DMS 273 (cell line): ENCODE measurements around the gene LAMA1.

ENCODE experiments used
- DNase-seq: peaks from one replicate; lab custom pipeline; 2025; ENCODE audit not compliant: unreplicated experiment; lab: John Stamatoyannopoulos, UW

The LAMA1 gene

DNA sequence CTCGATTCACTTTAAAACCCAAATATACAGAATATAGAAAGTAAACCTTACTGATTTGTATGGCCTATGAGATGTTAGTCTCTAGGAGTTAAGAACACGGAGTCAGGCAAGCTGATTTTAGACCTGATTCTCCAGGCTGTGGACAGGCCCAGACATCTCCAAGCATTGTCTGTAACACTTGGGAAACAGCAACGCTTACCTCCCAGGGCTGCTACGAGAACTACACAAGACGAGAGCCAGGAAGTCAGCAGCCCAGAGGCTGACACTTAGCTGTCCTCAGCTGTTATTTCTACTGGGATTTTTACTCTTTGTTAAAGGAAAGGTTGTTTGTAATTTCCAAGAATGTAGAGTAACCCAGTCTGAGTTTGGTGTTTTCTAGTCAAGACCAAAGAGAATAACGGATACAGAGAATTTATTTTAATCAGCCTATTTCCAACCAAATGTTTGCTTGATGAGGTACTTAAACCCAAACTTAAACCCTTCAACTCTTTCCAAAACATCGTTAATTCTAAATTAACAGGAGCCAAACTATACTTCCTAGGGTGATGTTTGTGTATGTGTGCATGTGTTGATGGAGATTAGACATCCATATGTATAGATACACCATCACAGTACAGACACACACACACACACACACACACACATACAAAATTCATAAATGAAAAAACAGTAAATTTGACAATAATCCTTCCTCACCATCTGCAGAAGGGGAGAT lies 123.4 kb downstream of the LAMA1 start:
- no peak for DNase-seq

DNA sequence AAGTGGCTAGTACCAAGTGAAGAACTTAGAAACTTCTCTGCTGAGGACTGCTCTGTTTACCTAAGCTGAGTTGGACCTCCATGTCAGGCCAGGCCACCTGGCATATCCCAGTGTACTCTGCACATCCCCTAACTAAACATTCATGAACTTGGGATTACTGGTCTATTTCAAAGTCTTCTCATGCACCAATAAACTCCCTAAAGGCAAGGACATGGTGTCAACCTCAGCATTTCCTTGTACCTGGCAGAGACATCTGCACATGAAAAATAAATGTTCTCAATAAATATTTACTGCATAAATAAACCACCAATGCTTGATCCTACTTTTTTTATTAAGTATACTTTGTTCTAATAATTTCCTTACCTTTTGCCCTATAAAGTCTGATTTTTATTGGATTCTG lies 124.8 kb downstream of the LAMA1 start:
- no peak for DNase-seq

DNA sequence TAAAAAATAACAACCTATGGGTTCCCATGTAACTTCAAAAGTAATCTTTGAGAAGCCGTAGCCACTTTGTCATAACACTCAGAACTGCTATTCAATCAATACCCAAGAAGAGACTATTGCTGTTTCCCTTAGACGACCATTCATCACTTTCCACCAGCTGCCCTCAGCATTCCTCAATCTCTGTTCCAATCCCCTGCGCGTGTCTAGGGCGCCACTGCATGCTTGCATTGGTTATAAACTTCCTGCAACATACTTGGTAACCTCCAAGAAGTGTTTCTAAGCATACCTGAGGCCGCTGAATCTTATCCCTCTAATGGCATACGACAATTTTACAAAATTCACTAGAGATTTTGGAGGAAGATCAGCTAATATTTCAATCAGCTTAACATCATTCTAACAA lies 134.2 kb downstream of the LAMA1 start:
- no peak for DNase-seq

DNA sequence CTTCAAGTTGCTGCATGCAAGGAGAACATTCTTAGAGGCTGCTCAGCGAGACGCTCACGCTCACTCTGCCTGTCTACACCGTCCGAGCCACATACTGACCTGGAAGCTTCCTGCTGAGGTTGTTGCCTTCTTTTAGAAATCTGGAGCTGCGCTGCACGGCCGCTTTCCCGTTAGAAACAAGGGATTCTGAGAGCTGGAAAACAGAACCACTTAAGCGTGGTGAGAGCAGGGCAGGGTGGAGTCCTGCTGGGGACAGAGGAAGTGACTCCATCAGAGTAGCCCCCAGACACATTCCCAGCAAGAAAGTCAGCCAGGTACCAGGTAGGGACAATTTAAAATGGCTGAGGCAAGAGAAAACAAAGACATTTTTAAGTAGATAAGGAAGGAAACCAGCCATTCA lies 135.2 kb downstream of the LAMA1 start:
- DNase-seq, result no peak

DNA sequence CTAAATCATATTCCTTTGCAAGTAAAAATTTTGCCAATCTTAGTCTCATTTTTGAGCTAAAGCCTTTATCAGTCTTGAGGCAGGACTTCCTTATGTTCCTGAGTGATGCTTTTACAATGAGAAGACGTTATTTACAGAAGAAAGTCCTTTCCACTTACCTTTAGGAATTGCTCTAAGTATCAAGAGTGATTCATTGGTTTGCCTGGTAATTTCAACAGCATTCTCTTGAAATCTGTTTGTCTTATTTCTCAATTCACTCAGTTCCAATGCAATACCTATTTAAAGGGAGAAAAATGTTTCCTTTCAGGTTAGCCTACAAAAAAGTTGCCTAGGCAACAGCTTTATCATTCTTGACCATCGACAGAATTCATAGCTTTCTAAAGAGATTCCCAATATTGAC lies 137.2 kb downstream of the LAMA1 start:
- DNase-seq, result no peak

DNA sequence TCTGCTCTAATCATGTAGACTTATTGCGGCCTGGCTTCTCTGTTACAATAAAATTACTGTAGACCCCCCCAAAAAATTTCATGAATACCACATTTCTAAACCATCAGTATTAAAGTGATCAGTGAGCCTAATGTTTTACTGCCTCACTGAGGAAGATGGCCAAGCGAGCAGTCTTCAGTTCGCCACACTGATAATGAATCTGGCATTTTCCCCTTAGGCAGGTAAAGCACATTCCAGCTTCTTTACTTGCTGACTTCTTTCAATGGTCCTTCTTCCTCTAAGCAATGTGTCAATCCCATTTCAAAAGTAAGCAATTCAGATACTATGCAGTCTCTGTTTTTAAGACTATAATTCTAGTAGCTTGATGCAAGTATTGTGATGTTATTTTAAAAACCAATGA lies 137.6 kb downstream of the LAMA1 start:
- no peak for DNase-seq

DNA sequence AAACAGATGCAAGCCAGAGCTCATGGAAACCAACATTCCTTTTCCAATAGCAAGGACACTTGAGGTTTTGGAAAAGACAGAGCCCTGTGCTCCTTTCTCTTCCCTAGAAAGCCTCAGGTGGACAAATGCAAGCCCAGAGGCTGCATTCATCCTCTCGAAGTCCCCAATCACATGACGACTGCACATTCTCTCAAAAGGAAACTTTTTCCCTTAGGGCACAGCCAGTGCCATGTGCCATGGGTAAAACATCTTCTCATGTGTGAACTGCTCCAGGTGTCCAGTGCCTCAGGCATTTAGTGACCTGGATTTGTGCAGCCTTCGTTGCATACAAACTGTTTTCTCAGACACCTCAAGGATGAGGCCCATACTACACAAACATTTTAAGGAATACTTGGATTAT lies 140.7 kb downstream of the LAMA1 start:
- DNase-seq, result no peak

DNA sequence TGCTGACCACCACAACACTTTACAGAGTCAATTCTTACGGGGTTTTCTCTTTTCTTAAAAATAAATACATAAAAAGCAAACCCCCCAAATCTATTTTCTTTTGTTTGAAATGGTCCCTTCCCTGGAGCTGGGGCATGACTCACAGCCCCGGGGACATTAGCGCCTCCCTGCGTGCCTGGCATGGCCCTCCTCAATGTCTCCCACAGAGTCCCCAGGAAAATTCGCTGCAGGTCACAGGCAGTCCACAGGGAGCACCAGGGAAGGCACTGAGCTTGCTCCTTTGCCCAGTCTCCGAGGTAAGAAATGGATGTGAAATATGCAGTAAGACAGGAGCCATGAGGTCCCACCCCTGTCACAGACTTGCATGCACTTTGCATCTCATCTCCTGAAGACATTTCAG lies 142.5 kb downstream of the LAMA1 start:
- DNase-seq, result no peak

DNA sequence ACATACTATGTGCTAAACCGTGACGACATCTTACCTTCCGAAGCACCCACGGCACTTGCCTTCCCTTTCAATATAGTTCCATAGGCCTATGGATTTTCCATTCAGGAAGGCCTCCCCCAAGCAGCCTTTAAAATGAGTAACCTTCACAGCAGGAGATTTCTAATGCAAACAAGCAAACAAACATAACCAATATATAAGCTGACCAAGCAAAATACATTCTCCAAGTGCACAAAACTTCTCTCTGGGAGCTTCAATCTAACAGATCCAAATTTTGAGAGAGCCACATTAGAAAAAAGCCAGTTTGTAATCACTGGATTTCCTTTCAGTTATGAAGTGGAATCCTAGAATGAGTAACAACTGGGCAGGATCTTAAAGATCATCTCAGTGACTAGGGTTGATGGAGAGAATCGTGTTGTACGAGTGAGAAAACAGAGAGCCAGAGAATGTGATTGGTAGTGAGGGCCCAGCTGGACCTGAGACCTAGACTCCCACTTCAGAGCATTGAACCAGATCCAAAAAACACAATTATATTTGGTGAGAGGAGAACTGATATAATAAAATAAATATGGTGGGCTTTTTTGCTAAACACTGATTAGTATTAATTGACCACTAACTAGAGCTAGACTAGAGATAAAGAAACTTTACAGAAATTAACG lies 145.6 kb downstream of the LAMA1 start:
- no peak for DNase-seq

DNA sequence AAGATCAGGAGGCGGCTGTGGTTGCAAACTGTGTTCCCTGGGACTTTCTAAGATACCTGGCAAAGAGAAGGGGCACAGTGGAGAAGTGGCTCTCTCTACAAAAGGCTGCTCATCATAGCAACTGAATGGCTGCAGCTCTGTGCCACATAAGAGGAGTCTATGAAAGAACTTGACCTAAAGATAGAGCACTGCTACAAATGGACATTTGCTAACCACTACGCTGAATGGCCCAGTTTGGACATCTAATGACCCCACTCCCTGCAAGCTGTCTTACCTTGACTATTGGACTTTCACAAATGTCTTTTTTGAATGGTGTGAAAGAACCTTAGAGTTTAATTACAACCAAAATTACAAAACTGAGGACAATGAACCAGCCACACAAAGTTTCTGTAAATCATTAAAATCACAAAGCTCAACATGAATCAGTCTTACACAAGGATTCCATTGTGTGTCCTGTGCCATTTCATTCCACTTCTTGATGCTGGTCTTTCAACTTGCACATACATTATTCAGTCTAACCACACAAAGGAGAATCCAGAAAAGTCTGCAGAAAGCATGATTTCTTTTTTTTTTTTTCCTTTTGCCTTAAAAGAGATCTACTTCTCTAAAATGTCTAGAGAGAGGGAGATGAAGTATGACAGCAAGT lies 154.0 kb downstream of the LAMA1 start:
- DNase-seq, result no peak

DNA sequence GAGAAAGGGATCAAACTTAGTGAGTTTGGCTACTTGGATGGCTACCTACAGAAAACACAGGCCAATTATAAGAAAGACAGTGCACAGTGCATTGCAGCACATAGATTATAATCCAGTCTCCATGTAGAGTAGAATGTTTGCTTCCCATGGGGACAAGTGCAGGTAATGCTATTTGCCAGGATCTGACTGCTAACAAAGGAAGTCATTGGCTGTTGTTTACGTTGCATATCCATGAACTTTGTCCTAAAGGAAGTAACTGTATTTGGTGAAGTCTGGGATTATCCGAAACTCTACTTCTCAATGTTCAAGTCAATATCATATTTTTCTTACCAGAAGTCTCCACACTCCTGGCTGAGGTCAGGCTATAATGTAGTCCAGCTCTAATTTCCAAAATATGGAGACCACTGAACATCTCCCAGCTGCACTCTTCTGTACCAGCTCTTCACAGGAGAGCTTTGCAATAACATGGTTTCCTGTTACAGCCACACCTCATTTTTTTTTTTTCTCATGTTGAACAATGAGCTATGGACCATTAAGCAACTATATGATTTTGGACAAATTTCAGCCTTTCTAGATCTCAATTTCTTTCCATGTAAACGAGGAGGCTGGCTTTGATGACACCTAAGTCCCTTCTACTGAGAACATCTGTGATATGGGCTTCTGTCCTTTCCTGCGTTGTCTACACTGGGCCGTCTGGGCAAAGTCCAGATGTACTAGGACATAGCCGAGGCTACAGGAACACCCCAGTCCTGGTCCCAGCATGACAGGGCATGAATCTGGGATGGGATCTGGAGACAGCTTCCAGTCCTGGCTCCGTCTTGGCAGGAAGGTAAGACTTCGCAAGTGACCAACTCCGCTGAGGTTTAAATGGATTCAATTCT lies 154.8 kb downstream of the LAMA1 start:
- DNase-seq, result no peak

DNA sequence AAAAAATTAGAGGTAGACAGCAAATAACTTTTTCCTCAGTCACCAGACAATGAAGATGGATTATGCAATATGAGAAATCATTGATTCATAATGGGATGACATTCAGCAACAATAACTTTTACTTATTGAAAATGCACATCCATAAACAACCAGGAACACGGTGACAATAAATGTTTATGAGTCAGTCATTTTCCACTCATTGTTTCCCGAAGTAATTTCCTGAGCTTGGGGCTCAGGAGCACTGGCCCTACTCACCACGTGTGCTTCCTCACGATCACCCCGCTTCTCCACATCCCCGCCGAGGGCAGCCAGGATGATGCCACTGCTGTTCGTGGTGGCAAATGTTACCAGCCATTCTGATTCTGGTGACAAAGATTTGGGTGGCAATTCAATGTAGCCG lies 156.3 kb downstream of the LAMA1 start:
- DNase-seq, result no peak

DNA sequence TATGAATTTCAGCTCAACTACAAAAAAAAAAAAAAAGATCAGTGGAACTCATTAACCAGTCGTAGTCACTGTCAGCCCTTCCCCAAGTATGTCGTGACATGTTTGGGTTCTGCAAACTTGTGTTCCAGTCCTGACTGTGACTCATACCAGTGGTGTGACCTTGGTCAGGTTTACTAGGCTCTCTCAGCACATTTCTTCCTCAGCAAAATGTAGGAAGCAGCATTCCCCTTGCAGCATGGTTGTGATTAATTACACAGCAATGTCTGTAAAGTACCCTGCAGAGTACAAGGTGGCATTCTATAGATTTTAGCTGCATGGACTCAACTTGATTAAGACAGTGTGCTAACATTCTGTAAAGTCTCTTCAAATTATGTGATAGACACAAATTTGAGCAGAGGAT lies 156.9 kb downstream of the LAMA1 start:
- DNase-seq, result no peak

DNA sequence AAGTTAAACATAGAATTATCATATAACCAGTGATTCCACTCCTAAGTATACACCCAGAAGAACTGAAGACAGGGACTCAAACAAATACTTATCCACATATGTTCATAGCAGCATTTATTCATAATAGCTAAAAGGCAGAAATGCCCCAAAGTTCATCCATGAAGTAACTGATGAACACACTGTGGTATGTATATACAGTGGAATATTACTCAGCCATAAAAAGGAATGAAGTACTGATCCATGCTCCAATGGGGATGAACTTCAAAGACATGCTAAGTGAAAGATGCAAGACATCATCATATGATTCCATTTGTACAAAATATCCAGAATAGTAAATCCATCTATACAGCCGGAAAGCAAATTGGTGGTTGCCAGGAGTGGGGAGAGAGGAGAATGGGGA lies 157.5 kb downstream of the LAMA1 start:
- DNase-seq, result no peak

DNA sequence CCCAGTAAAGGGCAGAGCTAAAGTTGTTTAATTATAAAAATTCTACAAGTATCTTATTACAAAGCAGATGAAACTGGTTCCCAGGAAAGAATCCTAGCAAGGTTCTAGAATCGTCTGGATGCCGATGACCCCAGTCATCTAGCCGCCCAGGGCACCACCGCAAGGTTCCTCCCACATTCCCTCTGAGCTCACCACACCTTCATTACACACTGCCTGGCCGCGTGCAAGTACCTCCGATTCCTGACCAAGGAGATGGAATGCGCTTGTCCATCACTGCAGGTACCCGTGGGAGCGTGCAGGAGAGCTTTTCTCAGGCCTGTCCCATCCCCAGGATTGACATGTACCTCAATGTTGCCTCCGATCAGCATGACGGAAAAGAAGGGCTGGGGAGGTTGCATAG lies 158.5 kb downstream of the LAMA1 start:
- DNase-seq, result no peak

DNA sequence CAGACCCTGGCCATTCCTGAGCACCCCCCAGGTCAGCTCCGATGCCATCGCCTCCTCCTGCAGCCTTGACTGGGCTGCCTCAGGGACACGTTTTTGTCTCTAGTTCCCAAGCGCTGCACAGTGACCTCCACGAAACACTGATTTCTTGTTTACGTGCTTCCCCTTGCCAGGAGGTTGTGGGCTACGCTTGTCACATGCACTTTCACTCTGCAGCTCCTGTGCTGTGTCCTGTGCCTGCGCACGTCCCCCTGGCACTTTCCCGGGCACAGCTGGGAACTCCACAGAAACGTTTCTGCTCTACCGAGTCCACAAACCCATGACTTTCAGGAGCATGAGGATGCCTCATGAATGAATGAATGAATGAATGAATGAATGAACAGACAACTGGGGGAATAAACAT lies 160.6 kb downstream of the LAMA1 start:
- no peak for DNase-seq

DNA sequence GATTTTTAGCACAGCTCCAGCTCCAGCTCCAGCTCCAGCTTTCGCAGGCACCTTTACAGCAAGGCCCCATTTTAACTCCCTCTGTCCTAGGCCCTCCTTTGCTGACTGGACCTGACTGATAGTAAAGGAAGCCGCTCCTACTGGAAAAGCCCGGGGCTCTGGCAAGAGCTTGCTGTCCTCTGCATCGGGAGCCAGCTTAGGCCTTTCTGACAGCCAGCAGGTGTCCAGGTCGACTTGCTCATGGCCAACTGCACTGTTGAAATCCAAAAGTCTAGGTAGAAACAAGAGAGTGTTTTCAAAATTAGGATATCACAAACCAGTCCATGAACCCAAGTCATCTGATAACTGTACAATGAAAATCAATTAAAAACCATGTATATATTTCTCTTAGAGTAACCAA lies 161.1 kb downstream of the LAMA1 start:
- DNase-seq, result no peak

DNA sequence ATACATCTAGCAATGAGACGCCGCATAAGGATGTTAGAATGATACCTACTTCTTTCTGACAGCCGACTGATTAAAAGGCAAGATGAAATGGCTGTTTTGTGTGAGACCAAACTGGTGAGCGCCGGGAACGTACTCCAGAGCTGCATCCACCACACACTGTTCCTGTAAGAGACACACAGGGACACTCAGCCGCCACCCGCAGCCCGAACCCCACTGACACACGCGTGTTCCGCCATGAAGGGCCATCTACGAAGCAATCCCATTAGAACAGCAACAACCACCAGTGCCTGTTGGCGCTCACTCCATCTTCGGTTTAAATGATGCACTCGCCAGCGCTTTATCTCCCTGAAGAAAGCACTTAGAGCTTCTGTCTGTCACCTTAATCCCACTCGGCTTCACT lies 162.3 kb downstream of the LAMA1 start:
- DNase-seq, result no peak

DNA sequence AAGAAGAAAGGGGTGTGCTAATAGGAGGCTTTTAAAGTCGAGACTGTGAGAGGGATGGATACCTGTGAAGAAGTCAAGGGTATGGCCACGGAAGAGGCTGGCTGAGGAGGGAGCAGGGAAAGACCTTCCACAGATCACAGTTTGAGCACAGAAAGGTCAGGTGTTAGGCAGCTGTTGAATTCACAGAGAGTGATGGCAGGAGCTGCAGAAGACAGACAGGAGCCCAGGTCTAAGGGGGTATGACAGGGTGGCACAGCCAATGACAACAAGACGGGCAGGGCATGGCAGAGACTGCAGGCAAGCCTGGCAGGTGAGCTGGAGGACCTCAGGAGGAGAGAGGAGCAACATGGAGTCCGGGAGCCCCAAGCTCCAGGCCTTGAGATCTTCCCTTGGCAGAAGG lies 163.1 kb downstream of the LAMA1 start:
- DNase-seq, result no peak

DNA sequence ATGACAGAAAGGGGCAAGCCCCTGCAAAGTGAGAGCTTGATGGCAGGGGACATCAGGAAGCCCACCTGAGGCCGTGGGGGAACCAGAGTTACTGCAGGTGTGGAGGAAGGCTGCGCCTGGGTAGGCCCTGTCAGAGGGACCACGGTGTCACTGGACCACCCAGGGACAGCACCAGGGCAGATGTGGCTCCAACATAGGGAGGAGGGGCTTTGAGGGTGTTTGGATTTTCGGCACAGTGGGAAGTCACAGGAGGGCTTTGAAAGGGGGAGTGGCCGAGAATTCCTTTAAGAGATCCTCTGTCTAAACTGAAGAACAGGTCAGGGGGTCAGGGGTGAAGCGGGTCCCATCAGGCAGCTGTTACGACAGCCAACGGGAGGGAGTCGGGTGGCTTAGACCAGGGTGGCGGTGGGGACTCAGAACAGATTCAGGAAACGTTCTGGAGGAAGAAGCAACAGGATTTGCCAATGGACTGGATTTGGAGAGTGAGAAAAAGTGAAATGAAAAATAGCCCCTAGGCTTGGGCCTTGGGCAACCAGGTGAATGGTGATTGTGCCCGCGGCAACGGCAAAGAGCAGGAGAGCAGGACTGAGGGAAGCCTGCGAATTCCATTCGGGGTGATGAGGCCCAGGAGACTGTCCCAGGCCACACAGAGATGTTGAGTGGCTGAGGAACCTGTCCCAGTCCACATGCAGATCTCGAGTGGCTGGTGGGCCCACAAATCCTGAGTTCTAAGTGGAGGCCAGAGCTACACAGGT lies 166.1 kb downstream of the LAMA1 start:
- DNase-seq, result no peak

DNA sequence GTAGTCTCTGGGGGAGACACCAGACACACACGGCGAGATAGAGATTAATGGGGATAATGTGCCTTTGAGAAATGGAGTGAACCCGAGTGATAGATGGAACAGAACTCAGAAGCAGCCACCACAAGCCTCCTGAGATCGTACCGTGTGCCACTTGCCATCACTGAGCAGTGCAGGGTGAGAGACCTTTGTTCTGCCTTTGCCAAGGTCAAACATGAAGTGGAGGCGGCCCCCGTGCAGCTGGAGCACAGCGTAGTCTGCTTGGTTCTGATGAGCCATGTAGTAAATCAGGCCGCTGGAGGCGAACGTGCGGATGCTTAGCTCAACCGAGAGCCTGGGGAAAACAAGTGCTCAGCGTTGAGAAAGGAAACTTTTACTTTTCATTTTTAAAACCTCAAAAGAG lies 167.0 kb downstream of the LAMA1 start:
- no peak for DNase-seq
